Astrocyte of the spinal cord (primary cell): ENCODE measurements around the gene FBXO41.

Experiments used
- DNase-seq: peaks from one replicate; pipeline ENCODE4 v3.0.0; 2011; ENCODE audit warnings: low read depth, low spot score
- H3K4me3 ChIP-seq: 2 replicates; pipeline ENCODE4 v1.5.1; 2011; ENCODE audit warnings: low read depth, mild to moderate bottlenecking, low read length, moderate library complexity
- CTCF ChIP-seq: IDR thresholded peaks from 2 replicates; pipeline ENCODE4 v1.5.1; 2012; ENCODE audit warnings: low read depth, mild to moderate bottlenecking, low read length, inconsistent platforms
- in situ Hi-C: cut with HindIII; loops from 2 replicates; pipeline ENCODE4 v1.10.0; 2017; ENCODE audit warnings: low sequenced_read_pairs

FBXO41 gene

GRCh38 chr2:73257425-73258125, 26.7 kb downstream of the FBXO41 start:
- no peak for DNase-seq
- no peak for TF ChIP-seq CTCF
- H3K4me3 ChIP-seq: no peak overlapping the region
- in situ Hi-C loops: no loop called here

GRCh38 chr2:73257021-73257420, 27.3 kb downstream of the FBXO41 start:
- no peak for TF ChIP-seq CTCF
- no peak for DNase-seq
- in situ Hi-C loops: no loop called here
- no peak overlapping the region for H3K4me3 ChIP-seq

GRCh38 chr2:73256618-73256922, 27.7 kb downstream of the FBXO41 start:
- H3K4me3 ChIP-seq: no peak overlapping the region
- DNase-seq: no peak
- TF ChIP-seq CTCF: no peak
- in situ Hi-C loops: no loop called here

- TF ChIP-seq CTCF: no peak
- in situ Hi-C loops: no loop called here
- no peak overlapping the region for H3K4me3 ChIP-seq
- DNase-seq: no peak
These were observed 28.2 kb downstream of the FBXO41 start for GRCh38 chr2:73255907-73256617.

- H3K4me3 ChIP-seq: no peak overlapping the region
- in situ Hi-C loops: no loop called here
- no peak for TF ChIP-seq CTCF
- no peak for DNase-seq
These were observed 29.2 kb downstream of the FBXO41 start for GRCh38 chr2:73255007-73255644.

GRCh38 chr2:73254343-73255006, 29.8 kb downstream of the FBXO41 start:
- H3K4me3 ChIP-seq: no peak overlapping the region
- in situ Hi-C loops: no loop called here
- no peak for TF ChIP-seq CTCF

More at GRCh38 chr2:73254343-73255006, 29.8 kb downstream of the FBXO41 start:
- no peak for DNase-seq
